NCI-H187 (cell line): Measurements from ENCODE around the gene FDXR.

ENCODE experiments used
- DNase-seq, 2 experiments: peaks; one replicate each; lab custom pipeline; 2025; lab: John Stamatoyannopoulos, UW

FDXR gene

DNA sequence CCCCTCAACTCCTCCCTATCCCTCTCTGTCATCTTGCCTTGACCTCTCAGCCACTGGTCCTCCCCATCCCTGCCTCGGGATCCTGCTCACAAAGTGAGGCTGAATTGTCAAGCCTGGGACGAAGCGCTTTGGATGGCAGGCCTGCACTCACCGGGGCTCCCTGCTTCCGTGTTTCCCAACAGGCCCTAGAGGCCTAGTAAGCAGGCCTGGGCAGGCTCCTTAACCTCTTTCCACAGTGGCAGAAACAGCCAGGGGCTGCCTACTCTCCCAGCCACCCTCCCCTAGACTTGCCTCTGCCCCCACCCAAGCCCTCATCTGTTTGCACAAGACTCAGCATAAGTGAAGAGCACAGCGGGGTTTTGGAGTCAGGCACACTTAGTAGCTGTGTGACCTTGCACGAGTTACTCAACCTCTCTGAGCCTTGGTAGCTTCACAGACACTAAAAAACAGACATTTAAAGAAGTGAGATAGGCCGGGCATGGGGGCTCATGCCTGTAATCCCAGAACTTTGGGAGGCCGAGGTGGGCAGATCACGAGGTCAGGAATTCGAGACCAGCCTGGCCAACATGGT, 25.7 kb upstream of the FDXR start:
- no peak for DNase-seq

DNA sequence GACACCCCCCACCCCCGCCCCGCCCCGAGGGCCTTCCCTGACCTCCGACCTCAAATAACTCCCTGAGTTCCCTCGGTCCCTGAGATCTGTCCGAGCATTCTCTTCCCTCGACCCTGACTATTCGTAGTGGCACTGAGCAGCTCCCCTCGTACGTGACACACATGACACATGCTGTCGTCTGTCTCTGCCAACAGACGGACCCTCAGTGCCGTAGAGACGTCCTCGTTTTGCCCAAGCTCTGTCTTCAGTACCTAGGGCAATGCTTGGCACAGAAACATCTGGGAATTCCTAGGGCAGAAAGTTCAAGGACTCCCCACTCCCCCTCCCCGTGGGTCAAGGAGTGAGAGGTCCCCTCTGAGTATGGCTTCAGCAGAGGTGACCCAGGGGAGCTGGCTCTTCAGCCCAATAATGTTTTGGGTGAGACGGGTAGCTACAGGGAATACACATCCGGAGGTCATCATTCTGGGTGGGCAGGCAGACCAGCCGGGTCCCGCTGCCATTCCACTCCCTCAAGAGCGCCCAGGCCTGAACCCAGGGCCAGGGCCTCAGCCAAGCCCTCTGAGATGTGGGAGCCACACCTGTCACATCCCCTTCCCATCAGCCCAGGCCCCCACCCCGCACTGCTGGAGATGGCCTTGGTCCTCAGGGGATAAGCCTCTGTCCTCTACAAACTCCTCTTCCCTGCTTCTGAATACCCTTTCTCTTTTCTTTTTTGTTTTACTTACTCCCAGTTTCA, 21.3 kb upstream of the FDXR start:
- no peak for DNase-seq

DNA sequence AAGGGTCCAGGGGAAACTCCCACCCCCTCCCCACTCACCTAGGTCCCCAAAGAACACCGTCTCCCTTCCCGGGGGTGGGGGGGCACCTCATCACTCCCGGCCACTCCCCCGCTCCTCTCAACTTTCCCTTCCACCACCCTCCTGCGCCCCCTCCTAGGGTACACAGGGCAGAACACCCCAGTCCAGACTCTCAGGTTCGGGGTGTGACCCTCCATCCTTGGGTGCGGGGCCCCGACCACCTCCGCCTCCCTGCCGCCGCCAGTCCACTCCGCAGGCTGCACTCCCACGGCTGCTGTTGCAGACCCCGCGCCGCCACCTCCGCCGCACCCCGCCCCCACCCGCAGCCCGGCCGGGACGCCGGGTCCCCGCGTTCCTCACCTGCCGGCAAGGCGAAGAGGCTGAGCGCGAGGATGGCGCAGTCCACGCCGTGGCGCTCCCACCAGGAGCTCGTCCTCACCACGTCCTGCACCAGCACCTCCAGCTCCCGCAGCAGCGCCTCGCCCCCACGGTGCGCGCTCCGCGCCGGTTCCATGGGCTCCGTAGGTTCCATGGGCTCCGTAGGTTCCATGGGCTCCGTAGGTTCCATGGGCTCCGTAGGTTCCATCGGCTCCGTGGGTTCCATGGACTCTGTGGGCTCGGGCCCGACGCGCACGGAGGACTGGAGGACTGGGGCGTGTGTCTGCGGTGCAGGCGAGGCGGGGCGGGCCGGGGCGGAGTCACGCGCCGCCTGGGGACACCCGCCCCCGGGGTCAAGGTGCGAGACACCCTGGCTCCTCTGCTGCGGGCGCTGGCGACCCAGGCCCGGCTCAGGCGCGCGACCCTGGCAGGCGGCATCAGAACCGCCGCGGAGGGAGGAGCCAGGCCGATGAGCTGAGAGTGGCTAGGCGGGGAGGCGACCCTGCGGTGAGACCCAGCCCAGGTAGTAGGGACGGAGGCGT, 20.4 kb upstream of the FDXR start, which contains the start of gene FADS6:
FADS6 (minus strand) TSS at position 660 of the 938 bp plus-strand sequence; CDS start at position 622, 38 bp downstream.
- DNase-seq, result no peak

DNA sequence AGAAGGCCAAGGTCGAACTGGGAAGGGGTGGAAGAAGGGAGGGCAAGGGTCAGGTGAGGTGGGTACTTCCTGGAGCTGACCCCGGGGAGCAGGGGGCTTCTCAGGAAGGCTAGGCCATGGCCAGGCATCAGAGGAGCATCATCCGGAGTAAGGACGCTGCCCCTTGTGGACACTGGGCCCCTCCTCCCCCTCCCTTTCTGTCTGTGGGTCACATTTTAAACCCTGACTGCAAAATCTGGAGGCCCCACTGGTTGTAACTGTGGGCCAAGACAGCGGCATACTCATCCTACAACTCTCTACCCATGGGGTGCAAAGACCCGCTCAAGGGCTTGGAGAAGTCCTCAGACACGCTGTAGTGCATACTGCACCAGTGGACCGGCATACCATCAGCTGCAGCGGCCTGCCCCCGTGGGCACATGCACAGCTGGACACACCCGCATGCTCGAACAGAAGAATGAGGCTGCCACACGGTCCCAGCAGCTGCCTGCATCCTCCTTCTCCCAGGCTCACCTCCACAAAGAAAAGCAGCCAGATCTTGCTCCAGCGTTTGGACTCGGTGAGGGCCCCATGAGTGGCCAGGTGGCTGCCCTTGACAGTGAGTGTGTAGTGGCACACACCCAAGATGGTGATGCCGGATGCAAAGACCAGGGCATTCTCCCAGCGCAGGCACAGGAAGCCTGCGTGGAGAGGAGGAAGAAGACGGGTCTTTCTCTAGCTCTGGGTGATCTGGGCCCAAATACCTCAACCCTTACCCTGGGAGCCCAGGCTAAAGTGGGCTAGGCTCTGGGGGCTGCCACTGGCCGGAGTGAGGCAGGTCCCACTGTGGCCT, 19.4 kb upstream of the FDXR start:
- DNase-seq, result no peak

DNA sequence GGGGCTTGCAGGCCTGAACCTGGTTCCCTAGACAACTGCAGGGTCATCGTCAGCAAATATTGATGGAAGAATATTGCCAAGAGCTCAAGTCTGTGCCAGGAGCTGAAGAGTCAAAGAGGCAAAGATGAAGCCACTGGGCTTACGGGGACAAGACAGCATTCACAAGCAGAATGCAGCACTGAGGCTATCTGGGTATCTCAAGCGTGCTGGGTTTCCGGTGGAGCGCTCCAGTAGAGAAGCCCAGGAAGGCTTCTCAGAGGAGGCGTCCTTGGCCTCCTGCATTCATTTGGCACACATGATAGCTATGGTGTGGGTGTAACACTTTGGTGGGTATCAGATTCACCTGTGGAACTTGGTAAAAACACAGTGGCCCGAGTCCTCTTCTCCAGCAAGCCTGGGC, 17.8 kb upstream of the FDXR start:
- no peak for DNase-seq

DNA sequence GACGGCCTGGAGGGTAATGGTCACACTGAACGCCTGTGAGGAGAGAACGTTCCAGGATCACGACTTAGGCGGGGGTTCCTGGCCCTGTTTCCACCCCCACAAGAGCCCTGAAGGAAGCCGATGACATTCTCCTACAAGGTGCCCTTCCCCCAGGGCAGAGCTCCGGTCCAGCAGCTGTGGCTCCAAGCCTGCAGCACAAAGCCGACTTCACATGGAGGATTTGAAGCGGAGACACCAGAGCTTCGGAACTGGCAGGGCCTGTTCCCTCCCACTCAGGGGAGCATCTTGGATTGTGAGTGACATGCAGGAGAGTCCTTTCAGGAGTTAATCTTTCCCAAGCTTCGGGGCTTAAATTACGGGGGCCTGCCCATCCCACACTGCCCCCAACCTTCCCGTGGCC, 15.7 kb upstream of the FDXR start:
- DNase-seq, result no peak

DNA sequence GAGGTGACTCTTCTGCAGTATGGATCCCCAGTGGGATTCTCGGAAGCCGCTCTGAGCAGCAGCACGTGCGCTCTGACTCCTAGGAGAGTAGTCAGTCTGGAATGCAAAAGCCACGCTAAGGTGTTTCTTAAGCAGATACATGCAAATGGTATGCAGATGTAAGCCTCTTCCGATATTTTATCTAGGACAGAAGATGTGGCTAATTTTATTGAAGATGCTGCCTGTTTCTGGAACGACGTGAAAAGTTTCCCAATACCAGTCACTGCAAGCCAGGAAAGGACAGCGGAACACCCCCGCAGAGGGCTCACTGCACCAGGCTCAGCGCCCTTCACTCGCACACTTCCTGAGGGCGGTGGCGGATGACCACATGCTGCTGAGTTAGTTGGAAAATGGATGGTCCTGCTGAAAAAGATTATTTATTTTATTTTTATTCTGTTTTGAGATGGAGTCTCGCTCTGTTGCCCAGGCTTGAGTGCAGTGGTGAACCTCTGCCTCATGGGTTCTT, 10.5 kb upstream of the FDXR start:
- DNase-seq, result no peak

DNA sequence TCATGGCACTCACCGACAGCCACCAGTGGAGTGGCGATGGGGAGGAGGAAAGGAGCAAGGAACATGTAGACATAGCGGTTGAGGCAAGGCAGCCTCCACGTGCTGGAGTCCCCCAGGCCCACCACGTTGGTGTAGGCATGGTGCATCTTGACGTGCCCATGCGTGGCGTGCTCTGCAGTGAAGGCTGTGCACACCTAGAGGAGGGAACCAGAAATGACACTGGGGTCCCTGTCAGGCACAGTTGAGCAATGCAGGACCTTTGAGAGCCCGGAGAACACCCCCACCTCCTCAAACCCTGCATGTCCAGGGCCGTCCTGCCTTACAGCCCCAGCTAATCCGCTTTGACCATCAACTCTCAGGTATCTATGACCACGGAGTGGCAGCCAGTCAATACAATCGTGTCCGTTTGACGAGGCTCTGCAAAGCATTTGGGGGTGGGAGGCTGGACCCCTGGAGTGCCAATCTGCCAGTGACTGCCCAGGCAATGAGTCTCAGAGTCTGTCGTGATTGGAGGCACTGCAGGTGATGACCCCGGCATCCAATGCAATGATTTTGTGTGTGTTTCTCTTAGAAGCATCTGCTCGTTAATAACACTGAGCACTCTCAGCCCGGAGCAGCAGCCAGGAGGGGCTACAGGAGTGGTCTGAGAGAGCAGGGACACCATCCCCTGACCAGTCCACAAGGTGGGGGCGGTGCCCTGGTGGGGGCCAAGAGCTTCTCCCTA, 9.9 kb upstream of the FDXR start:
- no peak for DNase-seq

DNA sequence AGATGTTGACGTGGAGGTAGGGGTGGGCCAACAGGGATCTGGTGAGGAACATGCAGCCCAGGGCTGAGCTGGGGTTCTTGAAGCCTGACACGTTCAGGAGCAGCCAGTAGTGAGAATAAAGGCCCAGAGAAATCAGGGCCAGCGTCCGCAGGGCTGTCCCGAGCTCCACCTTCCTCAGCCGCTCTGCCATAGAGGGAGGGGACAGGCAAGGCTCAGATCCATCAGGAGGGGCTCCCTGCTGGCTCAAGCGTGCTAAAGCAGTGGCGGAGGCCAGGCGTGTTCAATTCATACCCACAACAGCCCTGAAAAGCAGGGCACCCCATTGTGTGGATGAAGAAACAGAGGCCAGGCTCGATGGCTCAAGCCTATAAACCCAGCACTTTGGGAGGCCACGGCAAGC, 8.3 kb upstream of the FDXR start:
- no peak for DNase-seq

DNA sequence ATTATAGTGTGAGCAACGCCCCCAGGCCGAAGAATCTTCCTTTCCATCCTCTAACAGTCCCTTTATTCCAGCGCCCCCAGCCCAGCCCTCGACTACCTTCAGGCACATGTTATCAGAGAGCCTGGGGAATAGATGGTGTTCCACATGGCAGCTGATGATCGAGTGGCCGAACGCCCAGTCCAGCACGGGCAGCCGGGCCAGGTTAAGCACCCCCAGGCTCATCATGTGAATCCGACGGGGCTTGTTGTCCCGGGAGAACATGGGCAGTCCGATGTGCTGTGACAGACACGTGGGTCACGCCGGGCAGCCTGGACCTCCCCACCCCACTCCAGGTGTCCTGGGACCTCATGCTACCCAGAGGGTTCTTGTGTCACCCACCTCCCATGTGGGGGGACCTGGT, 6.5 kb upstream of the FDXR start:
- DNase-seq, result no peak

DNA sequence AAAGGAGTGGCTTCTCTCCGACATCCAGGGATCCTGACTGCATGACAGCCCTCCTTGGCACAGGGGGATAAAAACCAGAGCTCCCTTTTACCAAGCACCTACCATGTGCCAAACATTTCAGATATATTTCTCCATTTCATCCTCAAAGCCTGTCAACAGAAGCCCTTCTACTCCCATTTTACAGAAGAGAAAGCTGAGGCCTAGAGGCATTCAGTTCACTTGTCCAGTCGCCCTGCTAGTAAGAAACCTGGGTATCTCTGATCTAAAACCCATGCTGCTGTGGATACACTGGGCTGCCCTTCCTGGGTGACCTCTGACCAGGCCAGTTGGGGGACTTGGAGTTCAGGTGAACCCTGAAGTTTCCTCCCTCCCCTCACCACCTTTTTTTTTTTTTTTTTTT, 5.9 kb upstream of the FDXR start:
- DNase-seq, result no peak

DNA sequence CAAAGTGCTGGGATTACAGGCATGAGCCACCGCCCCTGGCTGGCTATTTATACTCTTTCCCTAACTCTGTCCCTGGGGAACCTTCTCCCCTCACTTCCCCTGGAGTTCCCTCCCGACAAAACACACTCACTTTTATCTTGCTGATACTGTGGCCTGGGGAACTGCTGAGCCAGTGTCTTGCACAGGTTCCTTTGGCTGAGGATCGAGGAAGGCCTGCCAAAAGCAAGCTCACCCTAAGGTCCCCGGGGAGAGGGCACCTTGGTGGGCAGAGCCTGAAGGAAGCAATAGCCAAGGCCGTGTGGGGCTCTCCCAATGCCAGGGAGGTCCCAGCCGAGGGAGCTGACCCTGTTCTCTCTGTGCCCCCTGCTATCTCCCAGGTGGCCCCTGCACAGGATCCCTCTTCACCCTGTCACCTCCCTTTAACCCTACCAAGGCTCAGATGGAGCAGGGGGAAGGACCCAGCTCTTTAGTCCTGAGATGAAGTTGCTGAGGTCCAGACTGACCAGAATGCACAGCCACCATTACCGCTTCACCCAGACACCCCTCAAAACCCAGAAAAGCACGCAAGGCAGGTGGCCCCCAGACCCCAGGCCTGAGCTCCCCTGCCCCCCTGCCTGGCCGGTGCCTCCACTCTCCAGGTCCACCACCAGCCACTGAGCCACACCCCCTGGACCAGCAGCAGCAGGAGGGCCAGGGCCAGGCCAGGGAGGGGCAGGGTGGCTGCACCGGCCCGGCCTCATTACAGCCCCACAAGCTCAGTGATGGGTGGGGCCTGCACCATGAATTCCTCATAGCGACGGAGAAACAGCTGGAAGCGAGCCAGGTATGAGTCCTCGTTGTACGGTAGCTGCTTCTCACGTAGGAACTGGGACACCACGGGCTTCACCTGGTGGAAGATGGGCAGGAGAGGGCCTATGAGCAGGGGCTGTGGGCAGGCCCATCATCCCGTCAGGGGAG, 5.1 kb upstream of the FDXR start:
- DNase-seq, result no peak

DNA sequence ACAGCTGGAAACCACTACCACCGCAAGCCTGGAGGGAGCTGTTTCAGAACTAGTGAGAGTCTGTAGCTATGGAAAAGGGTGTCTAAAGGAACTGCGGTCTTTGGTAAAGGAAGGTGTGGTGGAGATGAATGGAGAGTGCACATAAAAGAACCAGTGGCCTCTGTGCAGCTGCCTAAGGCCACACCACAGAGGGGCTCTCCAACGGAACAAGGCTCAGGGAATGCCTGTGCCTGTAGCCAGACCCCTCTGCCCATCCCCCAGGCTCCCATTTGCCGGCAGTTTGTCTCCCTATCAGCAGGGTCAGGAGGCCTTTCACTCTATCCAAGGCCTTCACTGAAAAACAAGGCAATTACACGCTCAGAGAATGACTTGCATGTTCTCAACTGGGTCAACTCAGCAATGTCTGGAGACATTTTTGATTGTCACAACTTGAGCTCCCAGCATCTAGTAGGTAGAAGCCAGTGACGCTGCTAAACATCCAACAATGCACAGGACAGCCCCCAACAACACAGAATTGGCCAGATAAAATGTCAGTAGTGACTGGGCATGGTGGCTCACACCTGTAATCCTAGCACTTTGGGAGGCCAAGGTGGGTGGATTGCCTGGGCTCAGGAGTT, 3.3 kb upstream of the FDXR start:
- no peak for DNase-seq

DNA sequence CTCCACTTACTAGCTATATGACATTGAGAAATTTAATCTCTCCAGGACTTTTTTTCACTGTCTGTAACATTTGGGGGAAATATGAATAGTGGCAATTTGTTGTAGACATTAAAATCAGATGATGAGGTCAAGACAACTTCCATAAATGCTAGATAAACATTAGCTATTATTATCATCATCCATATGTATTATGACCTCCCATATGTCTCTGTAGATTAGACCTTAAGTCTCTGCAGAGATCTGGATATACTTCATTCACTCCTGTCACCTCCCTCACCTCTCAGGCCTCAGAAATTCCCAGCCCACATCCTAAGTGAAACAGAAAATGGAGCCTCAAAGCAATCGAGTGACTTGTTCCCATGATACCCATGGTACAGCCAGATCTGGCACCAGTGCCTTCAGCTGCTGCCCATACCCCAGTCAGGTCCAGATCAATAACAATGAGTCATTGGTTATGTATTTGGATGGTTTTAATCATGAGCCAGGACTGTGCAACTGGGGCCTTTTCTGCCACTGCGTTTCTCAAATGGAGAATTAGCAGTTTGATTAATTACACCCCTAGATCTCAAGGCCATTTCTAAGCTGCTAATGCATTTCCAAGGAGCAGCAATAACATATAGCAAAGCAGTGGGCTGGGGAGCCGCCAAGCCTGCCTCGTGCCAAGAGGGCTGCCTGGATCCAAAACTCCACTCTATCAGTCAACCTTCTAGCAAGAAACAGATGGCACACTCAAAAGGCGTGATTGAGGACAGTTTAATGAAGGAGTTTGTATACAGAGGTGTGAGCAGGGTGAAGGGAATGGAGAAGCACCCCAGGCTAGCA, 2.6 kb upstream of the FDXR start:
- no peak for DNase-seq

DNA sequence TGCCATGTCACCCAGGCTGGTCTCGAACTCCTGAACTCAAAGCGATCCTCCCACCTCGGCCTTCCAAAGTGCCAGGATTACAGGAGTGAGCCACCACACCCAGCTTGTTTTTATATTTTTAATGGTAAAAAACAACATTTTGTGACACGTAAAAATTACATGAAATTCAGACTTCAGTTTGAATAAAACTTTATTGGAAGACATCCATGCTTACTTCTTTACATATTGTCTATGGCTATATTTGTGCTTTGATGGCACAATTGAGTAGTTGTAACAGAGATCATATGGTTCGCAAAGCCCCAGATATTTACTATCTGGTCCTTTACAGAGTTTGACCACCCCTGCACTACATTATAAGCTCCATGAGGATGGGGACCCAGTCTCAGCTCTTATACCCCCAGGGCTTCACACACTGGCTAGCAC, 1.8 kb upstream of the FDXR start:
- DNase-seq, result no peak

DNA sequence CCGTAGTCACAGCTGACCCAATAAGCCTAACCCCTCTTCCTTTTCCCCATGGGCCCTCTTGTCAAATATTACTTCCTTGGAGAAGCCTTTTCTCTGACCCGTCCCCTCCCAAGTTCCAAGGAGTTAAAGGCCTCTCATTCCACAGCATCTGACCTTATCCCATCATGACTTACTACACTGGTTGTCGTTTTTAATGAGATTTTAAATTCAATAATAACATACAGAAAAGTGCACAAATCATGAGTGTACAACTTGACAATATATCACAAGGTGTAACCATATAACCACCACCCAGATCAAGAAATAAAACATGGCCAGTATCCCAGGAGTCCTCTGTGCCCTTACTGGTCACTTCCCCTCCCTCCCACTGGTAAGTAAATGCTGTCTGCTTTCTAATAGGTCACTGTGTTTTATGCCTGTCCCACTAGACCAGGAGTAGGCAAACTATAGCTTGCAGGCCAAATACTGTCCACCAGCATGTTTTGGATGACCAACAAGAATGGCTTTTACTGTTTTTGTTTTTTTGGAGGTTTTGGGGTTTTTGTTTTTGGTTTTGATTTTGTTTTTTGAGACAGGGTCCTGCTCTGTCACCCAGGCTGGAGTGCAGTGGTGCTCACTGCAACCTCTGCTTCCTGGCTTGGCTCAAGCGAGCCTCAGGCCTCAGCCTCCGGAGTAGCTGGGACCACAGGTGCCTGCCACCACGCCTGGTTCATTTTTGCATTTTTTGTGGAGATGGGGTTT, 1.2 kb upstream of the FDXR start:
- DNase-seq, result no peak

DNA sequence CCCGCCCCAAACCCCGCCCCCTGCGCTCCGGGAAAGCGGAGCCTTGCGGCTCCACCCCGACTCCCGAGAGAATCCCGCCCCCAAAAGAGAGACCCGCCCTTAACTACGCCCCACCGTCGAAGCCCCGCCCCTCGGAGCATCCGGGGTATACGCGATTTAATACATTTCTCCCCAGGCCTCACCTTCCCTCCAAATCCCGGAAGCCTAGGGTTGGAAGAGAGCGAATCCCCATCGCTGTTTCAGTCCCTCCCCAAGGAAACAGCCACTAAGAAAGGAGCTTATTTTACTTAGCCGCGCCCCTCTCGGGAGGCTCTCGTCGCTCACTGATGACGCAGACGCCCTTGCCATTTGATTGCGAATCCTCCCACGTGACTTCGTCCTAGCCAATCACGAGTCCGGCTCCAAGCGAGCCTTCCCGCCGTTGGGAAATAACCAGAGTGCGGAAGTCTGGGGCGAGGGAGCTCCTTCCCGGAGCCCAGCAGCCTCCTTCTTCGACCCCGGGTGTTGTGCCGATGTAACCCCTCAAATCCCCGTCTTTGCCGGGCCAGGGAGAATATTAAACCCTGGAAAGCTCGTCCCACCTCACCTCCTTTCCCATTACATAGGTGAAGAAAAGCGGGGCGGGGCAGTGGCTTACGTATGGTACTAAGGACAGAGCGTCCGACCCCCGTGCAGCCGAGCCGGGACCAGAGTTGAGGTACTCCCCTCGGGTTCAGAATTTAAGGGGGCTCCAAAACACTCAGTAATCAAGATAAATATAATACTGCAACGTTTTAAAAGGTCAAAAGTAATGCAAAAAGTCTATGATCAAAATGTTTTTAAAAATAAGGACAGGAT, 461 bp upstream of the FDXR start:
- peak; percentile 98 to 100 for DNase-seq
